Lower leg skin (tissue), 4 donors: Measurements from ENCODE around the gene ITGB3. TPM values are rescaled to one million over a fixed set of nuclear protein-coding genes. Genes with fewer than 3 reads are reported as not detected.
"Not testable (repeated sequence)": the region's sequence is repeated elsewhere in the genome, so short reads cannot be mapped to it uniquely, and the experiment has no call there.

Experiments used
- DNase-seq, 2 donors: peaks; one replicate each; pipeline ENCODE4 v3.0.0-alpha.2; 2019; ENCODE audit warnings: low spot score in 2 of 2
- H3K4me3 ChIP-seq: fragments of 200-600 bp; sonication (generic); 2 replicates; pipeline ENCODE4 v1.5.1; 2017; ENCODE audit warnings: mild to moderate bottlenecking, low read depth; ENCODE audit not compliant: poor library complexity, severe bottlenecking
- POLR2A ChIP-seq, 2 donors: fragments of 450-650 bp; IDR thresholded peaks; one replicate each; pipeline ENCODE4 v1.6.1; 2016 to 2017; ENCODE audit warnings: antibody characterized with exemption in 2 of 2, mild to moderate bottlenecking in 1 of 2, moderate library complexity in 1 of 2
- WGBS, 2 donors: methylation state at CpG; one replicate each; pipeline ENCODE4 v1.1.5; 2018; 5-methylcytosine and 5-hydroxymethylcytosine counted together
- intact Hi-C: fragments of 100-400 bp; cut with DNase I; formaldehyde crosslinking; loops from one replicate; pipeline ENCODE4 v1.15.0; 2023; ENCODE audit warnings: low total_unique reads
- total RNA-seq, 4 donors: library from RNA; depleted of rRNA; stranded (reverse); fragments of >200 nt; gene quantifications; one replicate each; pipeline ENCODE4 v1.1.0, GENCODE V29; 2016
- TF ChIP-seq, protein P1 (sequence below), 3 donors: fragments of 450-650 bp; IDR thresholded peaks; one replicate each; pipeline ENCODE4 v1.5.1; 2016; ENCODE audit warnings: antibody characterized with exemption in 3 of 3, mild to moderate bottlenecking in 3 of 3, moderate library complexity in 2 of 3

The ITGB3 gene
- total RNA-seq, 4 donors from 2014 or later: 2.2 to 3.7 (median 3.1) TPM

- TF ChIP-seq, protein P1, sequence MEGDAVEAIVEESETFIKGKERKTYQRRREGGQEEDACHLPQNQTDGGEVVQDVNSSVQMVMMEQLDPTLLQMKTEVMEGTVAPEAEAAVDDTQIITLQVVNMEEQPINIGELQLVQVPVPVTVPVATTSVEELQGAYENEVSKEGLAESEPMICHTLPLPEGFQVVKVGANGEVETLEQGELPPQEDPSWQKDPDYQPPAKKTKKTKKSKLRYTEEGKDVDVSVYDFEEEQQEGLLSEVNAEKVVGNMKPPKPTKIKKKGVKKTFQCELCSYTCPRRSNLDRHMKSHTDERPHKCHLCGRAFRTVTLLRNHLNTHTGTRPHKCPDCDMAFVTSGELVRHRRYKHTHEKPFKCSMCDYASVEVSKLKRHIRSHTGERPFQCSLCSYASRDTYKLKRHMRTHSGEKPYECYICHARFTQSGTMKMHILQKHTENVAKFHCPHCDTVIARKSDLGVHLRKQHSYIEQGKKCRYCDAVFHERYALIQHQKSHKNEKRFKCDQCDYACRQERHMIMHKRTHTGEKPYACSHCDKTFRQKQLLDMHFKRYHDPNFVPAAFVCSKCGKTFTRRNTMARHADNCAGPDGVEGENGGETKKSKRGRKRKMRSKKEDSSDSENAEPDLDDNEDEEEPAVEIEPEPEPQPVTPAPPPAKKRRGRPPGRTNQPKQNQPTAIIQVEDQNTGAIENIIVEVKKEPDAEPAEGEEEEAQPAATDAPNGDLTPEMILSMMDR (IDR thresholded peaks at IDR 0.05): no peak
- no peak for TF ChIP-seq POLR2A (IDR thresholded peaks at IDR 0.05)
- no peak overlapping the region for H3K4me3 ChIP-seq
- intact Hi-C loops: no loop called here
- 60 to 64% methylated on average over 2 of the region's 2 CpGs for WGBS, 2 donors
- DNase-seq: no peak
These were observed 41.2 kb upstream of the ITGB3 start for GRCh38 chr17:47212458-47212857.

- no peak overlapping the region for H3K4me3 ChIP-seq
- DNase-seq: no peak
- TF ChIP-seq POLR2A (IDR thresholded peaks at IDR 0.05): no peak
- TF ChIP-seq, protein P1 (IDR thresholded peaks at IDR 0.05): no peak
- 84% methylated on average over 4 of the region's 4 CpGs for WGBS, 2 donors
- intact Hi-C loops: no loop called here
These were observed 40.1 kb upstream of the ITGB3 start for GRCh38 chr17:47213540-47213939.

- TF ChIP-seq, protein P1 (IDR thresholded peaks at IDR 0.05): no peak
- TF ChIP-seq POLR2A (IDR thresholded peaks at IDR 0.05): no peak
- intact Hi-C loops: no loop called here
- no peak overlapping the region for H3K4me3 ChIP-seq
- no peak for DNase-seq
- WGBS, 2 donors: 92 to 98% methylated on average over 3 of the region's 3 CpGs
These were observed 38.7 kb upstream of the ITGB3 start for GRCh38 chr17:47214931-47215330.

GRCh38 chr17:47216821-47217220, 36.8 kb upstream of the ITGB3 start:
- H3K4me3 ChIP-seq, intact Hi-C loops, DNase-seq: not testable (repeated sequence)
- 88 to 97% methylated on average over 4 of the region's 4 CpGs for WGBS, 2 donors

DNA sequence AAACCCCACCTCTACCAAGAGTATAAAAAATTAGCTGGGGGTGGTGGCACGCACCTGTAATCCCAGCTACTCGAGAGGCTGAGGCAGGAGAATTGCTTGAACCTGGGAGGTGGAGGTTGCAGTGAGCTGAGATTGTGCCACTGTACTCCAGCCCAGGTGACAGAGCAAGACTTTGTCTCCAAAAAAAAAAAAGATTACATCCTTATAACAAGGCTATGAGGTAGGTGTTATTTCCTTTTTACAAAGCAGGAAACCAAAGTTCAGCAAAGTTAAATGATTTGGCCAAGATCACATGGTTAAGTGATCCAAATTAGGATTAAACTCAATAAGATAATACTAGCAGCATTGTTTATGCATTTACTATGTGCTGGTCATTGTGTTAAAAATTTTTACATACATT, 36.3 kb upstream of the ITGB3 start:
- H3K4me3 ChIP-seq, intact Hi-C loops, DNase-seq: not testable (repeated sequence)
- 87 to 88% methylated on average over 2 of the region's 2 CpGs for WGBS, 2 donors

GRCh38 chr17:47218896-47219430, 34.7 kb upstream of the ITGB3 start:
- 81 to 86% methylated on average over 6 of the region's 6 CpGs for WGBS, 2 donors
- peak in 1 of 2 donors; percentile 53 for DNase-seq
- no peak overlapping the region for H3K4me3 ChIP-seq
- intact Hi-C loops: no loop called here
- TF ChIP-seq, protein P1 (IDR thresholded peaks at IDR 0.05): no peak
- TF ChIP-seq POLR2A (IDR thresholded peaks at IDR 0.05): no peak
